MCF 10A (cell line): ENCODE data around the gene MORN3. TPM values are rescaled to one million over a fixed set of nuclear protein-coding genes. Genes with fewer than 3 reads are reported as not detected.
"Not testable (repeated sequence)": the region's sequence is repeated elsewhere in the genome, so short reads cannot be mapped to it uniquely, and the experiment has no call there.

Experiments used
- BruUV-seq: library from RNA; stranded (reverse); fragments of 400-500 nt; replicated peaks from 2 replicates; lab custom pipeline; 2021; lab: Mats Ljungman, UMichigan
- CTCF ChIA-PET: fragments of 300-600 bp; sonication (Branson Sonifier 250); formaldehyde crosslinking; extraction: SDS; loops from one replicate; lab custom pipeline; 2021; ENCODE audit warnings: antibody characterized with exemption, inconsistent platforms; lab: Yijun Ruan, JAX
- POLR2A ChIA-PET: fragments of 300-600, 350-650 bp; sonication (Branson Sonifier 250); formaldehyde crosslinking; extraction: SDS; loops from one replicate; lab custom pipeline; 2020; ENCODE audit warnings: antibody characterized with exemption, inconsistent platforms; lab: Yijun Ruan, JAX
- DNase-seq: peaks from one replicate; pipeline ENCODE4 v3.0.0-alpha.2; 2018; ENCODE audit not compliant: unreplicated experiment
- H3K27ac Mint-ChIP-seq: one replicate; pipeline ENCODE4 v1.8.0; 2022; ENCODE audit warnings: mild to moderate bottlenecking, low read depth, mixed read lengths; ENCODE audit not compliant: unreplicated experiment
- H3K27me3 Mint-ChIP-seq: one replicate; pipeline ENCODE4 v1.8.0; 2022; ENCODE audit warnings: mixed read lengths; ENCODE audit not compliant: insufficient read depth, unreplicated experiment
- H3K36me3 Mint-ChIP-seq: one replicate; pipeline ENCODE4 v1.8.0; 2022; ENCODE audit warnings: mild to moderate bottlenecking, moderate library complexity, mixed read lengths; ENCODE audit not compliant: insufficient read depth, unreplicated experiment
- H3K4me1 Mint-ChIP-seq: one replicate; pipeline ENCODE4 v1.8.0; 2022; ENCODE audit warnings: mixed read lengths; ENCODE audit not compliant: insufficient read depth, unreplicated experiment
- H3K4me3 Mint-ChIP-seq: one replicate; pipeline ENCODE4 v1.8.0; 2022; ENCODE audit warnings: mild to moderate bottlenecking, moderate library complexity, mixed read lengths; ENCODE audit not compliant: unreplicated experiment
- H3K9me3 Mint-ChIP-seq: one replicate; pipeline ENCODE4 v1.8.0; 2022; ENCODE audit warnings: mixed read lengths; ENCODE audit not compliant: unreplicated experiment
- intact Hi-C: fragments of 100-400 bp; cut with micrococcal nuclease; formaldehyde crosslinking; loops from 2 replicates; pipeline ENCODE4 v1.14.1; 2022
- total RNA-seq: library from RNA; stranded (reverse); gene quantifications from 2 replicates; pipeline ENCODE4 v1.2.3, GENCODE V29; 2022
- TF ChIP-seq, protein P1 (sequence below): fragments of 200-600 bp; IDR thresholded peaks from one replicate; pipeline ENCODE4 v1.8.0; 2022; ENCODE audit warnings: antibody characterized with exemption, mild to moderate bottlenecking; ENCODE audit not compliant: unreplicated experiment

Gene MORN3
- total RNA-seq, 1 experiment from 2014 or later: 0.35 TPM

DNA sequence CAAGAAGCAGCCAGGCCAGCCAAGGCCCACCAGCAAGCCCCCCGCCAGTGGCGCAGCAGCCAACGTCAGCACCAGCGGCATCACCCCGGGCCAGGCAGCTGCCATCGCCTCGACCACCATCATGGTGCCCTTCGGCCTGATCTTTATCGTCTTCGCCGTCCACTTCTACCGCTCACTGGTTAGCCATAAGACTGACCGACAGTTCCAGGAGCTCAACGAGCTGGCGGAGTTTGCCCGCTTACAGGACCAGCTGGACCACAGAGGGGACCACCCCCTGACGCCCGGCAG lies 28.2 kb downstream of the MORN3 start:
- Mint-ChIP-seq H3K27ac (no peak overlapping the region), H3K36me3 (peaks cover 5% of the 10 kb centered on the region), H3K9me3 (no peaks in the 10 kb centered on the region), H3K4me3 (no peak overlapping the region), H3K27me3 (no peaks in the 10 kb centered on the region), H3K4me1 (no peaks in the 10 kb centered on the region)
- intact Hi-C loops: no loop called here
- ChIA-PET POLR2A (no interaction called here), CTCF (interaction anchor here (0.6 to 1.4 kb wide), 2 partner anchors 26 to 27 kb away, joined by 3 to 4 read pairs; no protein-coding TSS in a partner anchor)
- BruUV-seq: no TSS peak
- DNase-seq: no peak
- TF ChIP-seq, protein P1, sequence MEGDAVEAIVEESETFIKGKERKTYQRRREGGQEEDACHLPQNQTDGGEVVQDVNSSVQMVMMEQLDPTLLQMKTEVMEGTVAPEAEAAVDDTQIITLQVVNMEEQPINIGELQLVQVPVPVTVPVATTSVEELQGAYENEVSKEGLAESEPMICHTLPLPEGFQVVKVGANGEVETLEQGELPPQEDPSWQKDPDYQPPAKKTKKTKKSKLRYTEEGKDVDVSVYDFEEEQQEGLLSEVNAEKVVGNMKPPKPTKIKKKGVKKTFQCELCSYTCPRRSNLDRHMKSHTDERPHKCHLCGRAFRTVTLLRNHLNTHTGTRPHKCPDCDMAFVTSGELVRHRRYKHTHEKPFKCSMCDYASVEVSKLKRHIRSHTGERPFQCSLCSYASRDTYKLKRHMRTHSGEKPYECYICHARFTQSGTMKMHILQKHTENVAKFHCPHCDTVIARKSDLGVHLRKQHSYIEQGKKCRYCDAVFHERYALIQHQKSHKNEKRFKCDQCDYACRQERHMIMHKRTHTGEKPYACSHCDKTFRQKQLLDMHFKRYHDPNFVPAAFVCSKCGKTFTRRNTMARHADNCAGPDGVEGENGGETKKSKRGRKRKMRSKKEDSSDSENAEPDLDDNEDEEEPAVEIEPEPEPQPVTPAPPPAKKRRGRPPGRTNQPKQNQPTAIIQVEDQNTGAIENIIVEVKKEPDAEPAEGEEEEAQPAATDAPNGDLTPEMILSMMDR: no peak

DNA sequence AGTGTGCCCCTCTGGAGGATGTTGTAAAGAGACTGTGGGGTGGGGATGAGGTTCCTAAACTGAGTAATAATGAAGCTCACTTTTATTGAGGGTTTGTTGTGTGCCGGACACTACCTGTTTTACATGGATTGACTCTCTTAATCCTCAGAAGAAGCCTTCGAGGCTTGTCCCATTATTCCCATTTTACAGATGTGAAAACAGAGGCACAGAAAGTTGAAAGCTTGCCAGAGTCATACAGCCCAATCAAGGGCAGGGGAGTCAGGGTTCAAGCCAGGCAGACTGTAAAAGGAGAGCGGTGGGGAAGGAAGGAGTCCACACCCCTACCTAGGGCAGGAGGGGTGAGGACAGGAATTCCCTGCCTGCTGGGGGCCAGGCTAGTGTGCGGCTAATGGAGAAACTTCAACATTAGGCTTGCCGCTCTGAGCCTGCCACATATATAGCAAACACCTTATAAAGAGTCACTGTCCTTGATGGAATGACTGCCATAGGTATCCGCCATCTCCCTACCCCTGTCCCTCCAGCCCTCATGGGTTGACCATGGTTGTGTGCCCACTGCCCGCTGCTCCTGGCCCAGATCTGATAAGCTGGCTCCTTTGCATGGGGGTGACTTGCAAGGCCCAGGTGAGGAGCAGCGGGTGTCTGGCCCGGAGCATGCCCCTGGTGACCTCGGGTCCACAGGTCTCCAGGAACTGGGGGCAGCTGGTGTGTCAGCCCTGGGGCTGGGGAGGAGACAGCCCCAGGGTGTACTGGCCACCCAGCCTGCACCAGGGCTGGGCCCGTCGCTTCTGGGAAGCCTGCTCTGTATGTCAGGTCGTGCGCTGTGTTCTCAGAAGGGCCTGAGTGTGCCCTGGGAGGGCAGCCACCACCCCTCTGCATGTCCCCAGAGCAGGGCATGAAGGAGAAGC lies 30.9 kb downstream of the MORN3 start:
- CTCF ChIA-PET: interaction anchor here (0.6 to 1.5 kb wide), 5 partner anchors 10 to 89 kb away, joined by 3 to 5 read pairs (median 4); no protein-coding TSS in a partner anchor

DNA sequence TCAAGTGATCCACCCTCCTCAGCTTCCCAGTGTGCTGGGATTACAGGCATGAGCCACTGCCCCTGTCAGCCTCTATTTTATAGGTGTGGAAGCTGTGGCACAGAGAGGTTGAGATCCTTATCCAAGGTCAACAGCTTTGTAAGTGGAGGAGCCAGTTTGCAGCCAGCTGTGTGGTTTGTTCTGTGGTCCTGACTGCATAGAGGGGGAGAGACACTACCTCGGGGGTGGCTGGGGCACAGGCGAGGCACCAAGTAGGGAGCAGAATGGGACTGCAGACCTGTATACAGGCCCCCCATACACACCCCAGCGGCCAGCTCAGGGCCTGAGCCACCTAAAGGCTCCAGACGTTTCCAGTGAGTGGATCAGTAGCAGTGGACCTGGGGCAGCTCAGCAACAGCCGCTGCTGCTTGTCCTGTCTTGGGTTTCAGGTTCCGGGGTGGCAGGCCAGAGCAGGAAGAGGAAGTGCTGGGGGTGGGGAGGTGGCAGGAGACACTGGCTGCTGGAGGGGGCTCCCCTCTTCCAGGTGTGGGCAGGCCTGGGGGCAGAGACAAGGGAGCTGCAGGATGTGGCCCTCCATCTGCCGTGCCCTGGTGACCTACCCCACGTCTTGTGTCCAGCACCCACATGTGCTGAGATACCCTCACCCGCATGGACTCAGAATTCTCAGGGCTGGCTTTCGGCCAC lies 32.1 kb downstream of the MORN3 start:
- intact Hi-C loops: no loop called here
- no peak for DNase-seq
- no peak overlapping the region for H3K4me3 Mint-ChIP-seq
- TF ChIP-seq, protein P1: no peak
- no peak overlapping the region for H3K27ac Mint-ChIP-seq
- CTCF ChIA-PET: interaction anchor here (1.0 kb wide), 1 partner anchor 12 kb away, joined by 5 read pairs; no protein-coding TSS in a partner anchor
- no peaks in the 10 kb centered on the region for H3K4me1 Mint-ChIP-seq
- peaks cover 5% of the 10 kb centered on the region for H3K36me3 Mint-ChIP-seq
- no TSS peak for BruUV-seq
- POLR2A ChIA-PET: interaction anchor here (2.3 kb wide), 1 partner anchor 10 kb away, joined by 8 read pairs; the partner anchor contains the start of gene ORAI1
- no peaks in the 10 kb centered on the region for H3K9me3 Mint-ChIP-seq
- no peaks in the 10 kb centered on the region for H3K27me3 Mint-ChIP-seq

More for the DNA sequence above, 30.9 kb downstream of the MORN3 start:
- TF ChIP-seq, protein P1: no peak
- Mint-ChIP-seq H3K4me3 (no peak overlapping the region), H3K36me3 (peaks cover 5% of the 10 kb centered on the region), H3K4me1 (no peaks in the 10 kb centered on the region), H3K27ac (no peak overlapping the region), H3K9me3 (no peaks in the 10 kb centered on the region), H3K27me3 (no peaks in the 10 kb centered on the region)
- BruUV-seq: no TSS peak
- intact Hi-C loops: no loop called here
- POLR2A ChIA-PET: no interaction called here
- DNase-seq: no peak

DNA sequence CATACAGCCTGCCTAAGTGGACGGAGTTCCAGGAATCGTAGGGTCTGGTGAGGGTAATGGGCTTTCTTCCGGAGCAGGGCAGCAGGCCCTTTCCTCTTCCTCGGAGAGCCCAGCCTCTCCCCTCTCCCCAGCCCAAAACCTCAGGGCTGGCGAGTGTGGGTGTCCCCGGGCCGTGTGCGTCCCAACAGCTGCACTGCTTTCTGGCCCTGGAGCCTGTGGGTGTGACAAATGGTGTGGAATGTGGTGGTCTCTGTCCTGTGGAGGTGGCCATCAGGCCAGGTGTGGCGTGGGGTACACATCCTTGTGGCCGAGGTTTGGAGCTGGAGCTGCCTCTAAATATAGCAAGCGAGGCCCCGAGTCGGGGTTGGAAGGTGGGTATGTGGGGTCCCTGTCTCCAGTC lies 34.6 kb downstream of the MORN3 start:
- POLR2A ChIA-PET: no interaction called here
- peaks cover 5% of the 10 kb centered on the region for H3K36me3 Mint-ChIP-seq
- H3K27me3 Mint-ChIP-seq: no peaks in the 10 kb centered on the region
- H3K27ac Mint-ChIP-seq: no peak overlapping the region
- CTCF ChIA-PET: interaction anchor here (0.9 to 2.3 kb wide), 3 partner anchors 9 to 136 kb away, joined by 3 to 9 read pairs (median 4); partner anchors contain the start of gene ORAI1
- BruUV-seq: no TSS peak
- TF ChIP-seq, protein P1: no peak
- H3K4me1 Mint-ChIP-seq: peaks cover under 1% of the 10 kb centered on the region
- intact Hi-C loops: no loop called here
- H3K4me3 Mint-ChIP-seq: no peak overlapping the region
- DNase-seq: no peak
- H3K9me3 Mint-ChIP-seq: no peaks in the 10 kb centered on the region

GRCh38 chr12:121633833-121634196 lies 35.6 kb downstream of the MORN3 start:
- POLR2A ChIA-PET, H3K4me3 Mint-ChIP-seq, intact Hi-C loops, CTCF ChIA-PET, H3K36me3 Mint-ChIP-seq, DNase-seq, H3K4me1 Mint-ChIP-seq, BruUV-seq, H3K27me3 Mint-ChIP-seq, H3K9me3 Mint-ChIP-seq, H3K27ac Mint-ChIP-seq: not testable (repeated sequence)
